Inferior parietal cortex (tissue), 1 donor: Measurements from ENCODE around the gene CNOT1.
"Not testable (repeated sequence)": the region's sequence is repeated elsewhere in the genome, so short reads cannot be mapped to it uniquely, and the experiment has no call there.

ENCODE experiments used
- DNase-seq: peaks from one replicate; pipeline ENCODE4 v3.0.0-alpha.2; 2016; ENCODE audit errors: extremely low spot score

Gene CNOT1

GRCh38 chr16:58582133-58582532 is 47.5 kb downstream of the CNOT1 start:
- no peak for DNase-seq

- DNase-seq, result no peak
These were observed 50.0 kb downstream of the CNOT1 start for GRCh38 chr16:58579587-58579986.

GRCh38 chr16:58578642-58579041 is 51.0 kb downstream of the CNOT1 start:
- no peak for DNase-seq

GRCh38 chr16:58577141-58577540 is 52.5 kb downstream of the CNOT1 start:
- no peak for DNase-seq

GRCh38 chr16:58574895-58575294 is 54.7 kb downstream of the CNOT1 start:
- no peak for DNase-seq

GRCh38 chr16:58565697-58566096 is 63.9 kb downstream of the CNOT1 start:
- DNase-seq, result not testable (repeated sequence)

GRCh38 chr16:58563775-58564174 is 65.9 kb downstream of the CNOT1 start:
- DNase-seq, result no peak

- DNase-seq, result no peak
These were observed 66.4 kb downstream of the CNOT1 start for GRCh38 chr16:58563235-58563634.

GRCh38 chr16:58556678-58557077 is 72.9 kb downstream of the CNOT1 start:
- no peak for DNase-seq

GRCh38 chr16:58551496-58551895 is 78.1 kb downstream of the CNOT1 start:
- no peak for DNase-seq

- DNase-seq, result no peak
These were observed 81.2 kb downstream of the CNOT1 start for GRCh38 chr16:58548378-58548777.

GRCh38 chr16:58543685-58544084 is 85.9 kb downstream of the CNOT1 start:
- no peak for DNase-seq

GRCh38 chr16:58542291-58542690 is 87.3 kb downstream of the CNOT1 start:
- DNase-seq, result no peak

- DNase-seq, result no peak
These were observed 87.9 kb downstream of the CNOT1 start for GRCh38 chr16:58541711-58542110.

GRCh38 chr16:58537124-58537906 is 92.3 kb downstream of the CNOT1 start:
- DNase-seq, result no peak

- DNase-seq, result no peak
These were observed 93.3 kb downstream of the CNOT1 start for GRCh38 chr16:58536278-58536677.

GRCh38 chr16:58535100-58535499 is 94.5 kb downstream of the CNOT1 start:
- no peak for DNase-seq

GRCh38 chr16:58533751-58534470 is 95.7 kb downstream of the CNOT1 start:
- no peak for DNase-seq

- DNase-seq, result no peak
These were observed 97.2 kb downstream of the CNOT1 start for GRCh38 chr16:58532414-58532813.

- no peak for DNase-seq
These were observed 99.4 kb downstream of the CNOT1 start for GRCh38 chr16:58530179-58530578.

- DNase-seq, result no peak
These were observed 109.9 kb downstream of the CNOT1 start for GRCh38 chr16:58519707-58520106.

- DNase-seq, result no peak
These were observed 110.7 kb downstream of the CNOT1 start for GRCh38 chr16:58518980-58519368.
